Measurements from ENCODE around the gene FOXRED2. TPM values are rescaled to one million over a fixed set of nuclear protein-coding genes. Genes with fewer than 3 reads are reported as not detected.

The FOXRED2 gene
- polyA plus RNA-seq, 1 of the 3 experiments (the other 2 are of a cell fraction) = 7.9 TPM

DNA sequence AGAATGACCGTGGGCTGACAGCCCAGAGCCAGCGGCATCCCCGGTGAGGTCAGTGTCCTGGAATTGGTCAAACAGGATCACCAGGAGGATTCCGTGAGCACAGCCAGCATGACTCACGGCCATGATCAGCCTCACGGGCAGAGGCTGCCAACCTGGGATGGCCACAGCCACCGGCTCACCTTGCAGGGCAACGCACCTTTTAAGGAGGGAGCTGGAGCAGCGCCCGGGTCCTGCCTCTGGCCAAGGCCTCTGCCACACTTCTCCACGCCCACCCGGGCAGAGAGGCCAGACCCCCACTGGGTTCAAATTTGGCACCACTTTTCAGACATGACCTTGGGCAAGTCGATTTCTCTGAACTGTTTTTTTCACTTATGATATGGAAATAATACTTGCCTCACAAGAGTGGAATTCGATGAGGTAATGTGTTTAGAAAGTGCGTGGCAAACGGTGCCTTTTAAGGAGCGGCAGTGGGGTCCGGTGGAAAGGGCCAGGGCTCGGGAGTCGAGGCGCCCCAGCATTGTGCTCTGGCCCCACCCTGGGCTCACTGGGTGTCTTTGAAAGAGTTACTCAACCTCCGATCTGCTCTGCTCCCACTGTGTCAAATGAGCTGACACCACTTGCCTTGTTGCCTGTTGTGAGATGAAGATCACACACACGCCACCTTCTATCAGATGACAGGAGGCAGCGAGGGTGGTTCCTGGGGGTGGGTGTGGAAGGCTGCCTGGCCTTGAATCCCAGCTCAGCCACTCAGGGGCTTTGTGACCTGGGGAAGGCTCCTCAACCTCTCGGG lies 41.4 kb downstream of the FOXRED2 start (continued):
- TF ChIP-seq TEAD4 (IDR thresholded peaks at IDR 0.05; ENCODE audit: borderline replicate concordance, insufficient read depth) (peak; percentile 89), FOSL2 (IDR thresholded peaks at IDR 0.05; ENCODE audit: borderline replicate concordance, low read depth) (peak; percentile 91), EP300 (IDR thresholded peaks at IDR 0.05; ENCODE audit: borderline replicate concordance in 1 of 2, low read depth in 1 of 2, low read length in 1 of 2) (peak in 1 of 2 experiments; percentile 74; a peak in 1 of 4 replicates), GABPA (IDR thresholded peaks at IDR 0.05; ENCODE audit: low read depth) (no peak), IRF3 (IDR thresholded peaks at IDR 0.05; ENCODE audit: low read depth, low read length) (no peak), ZBTB33 (IDR thresholded peaks at IDR 0.05; ENCODE audit: borderline replicate concordance, low read depth) (peak; percentile 63; the same call in 1 of the 2 replicates), NFIC (IDR thresholded peaks at IDR 0.05; ENCODE audit: borderline replicate concordance) (peak; percentile 89)

DNA sequence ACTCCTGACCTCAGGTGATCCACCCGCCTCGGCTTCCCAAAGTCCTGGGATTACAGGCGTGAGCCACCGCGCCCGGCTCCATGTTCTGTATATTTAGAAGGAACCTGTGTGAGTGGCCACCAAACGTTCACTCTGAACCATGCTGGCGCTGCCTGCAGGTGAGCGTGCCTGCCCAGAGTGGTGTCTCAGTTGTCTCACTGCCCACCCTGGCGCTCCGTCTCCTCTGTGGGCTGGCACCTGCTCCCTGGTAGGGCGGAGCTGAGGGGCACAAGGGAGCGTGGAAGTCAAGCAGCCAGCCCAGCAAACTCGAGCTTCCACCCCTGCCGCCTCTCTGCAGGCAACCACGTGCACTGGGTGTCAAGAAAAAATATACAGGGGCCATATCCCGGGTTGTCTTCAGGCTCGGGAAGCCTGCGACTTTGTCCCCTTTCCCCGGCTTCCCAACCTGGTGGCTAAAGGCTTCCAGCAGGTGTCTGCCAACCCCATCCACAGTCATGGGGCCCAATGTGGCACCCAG lies 42.1 kb downstream of the FOXRED2 start:
- Histone ChIP-seq H3K36me3 (replicated peaks in 1 of 2; ENCODE audit: control insufficient read depth in 1 of 2, insufficient read depth in 2 of 2, low read length in 1 of 2) (no peaks in the 10 kb centered on the region), H3K27me3 (ENCODE audit: insufficient read depth) (no peaks in the 10 kb centered on the region), H4K20me1 (ENCODE audit: insufficient read depth) (no peaks in the 10 kb centered on the region), H3K27ac (ENCODE audit: low read depth in 2 of 2, low read length in 1 of 2) (peak overlapping the region in 1 of 2 experiments; percentile 100; a peak in 2 of 4 replicates), H3F3A (replicated peaks; ENCODE audit: insufficient read depth) (peaks cover 44% of the 10 kb centered on the region), H3K9me3 (no peaks in the 10 kb centered on the region), H3K9me2 (no peaks in the 10 kb centered on the region), H3K4me2 (peak overlapping the region; percentile 67), H3K79me2 (ENCODE audit: insufficient read depth) (peaks cover 21% of the 10 kb centered on the region), H3K4me1 (ENCODE audit: control insufficient read depth in 1 of 2, insufficient read depth in 2 of 2, low read depth in 1 of 2, low read length in 1 of 2) (peaks cover 3 to 62% of the 10 kb centered on the region in 2 experiments; a peak in 3 of 4 replicates), H3K9ac (no peak overlapping the region), H3K4me3 (ENCODE audit: low read depth in 2 of 2, low read length in 1 of 2) (no peak overlapping the region), H2AFZ (ENCODE audit: low read depth) (no peak overlapping the region)
- ChIA-PET CTCF (interaction anchor here (16.8 kb wide), 1 partner anchor 167 kb away, joined by 329 read pairs; no protein-coding TSS in a partner anchor), POLR2A (no interaction called here)
- no peak for TF ChIP-seq RFX5 (IDR thresholded peaks at IDR 0.05; ENCODE audit: low read length)
- TF ChIP-seq FOXM1 (IDR thresholded peaks at IDR 0.05; ENCODE audit: low read depth) = no peak
- TF ChIP-seq CTCF (IDR thresholded peaks at IDR 0.05) = no peak
- TF ChIP-seq, protein P1, sequence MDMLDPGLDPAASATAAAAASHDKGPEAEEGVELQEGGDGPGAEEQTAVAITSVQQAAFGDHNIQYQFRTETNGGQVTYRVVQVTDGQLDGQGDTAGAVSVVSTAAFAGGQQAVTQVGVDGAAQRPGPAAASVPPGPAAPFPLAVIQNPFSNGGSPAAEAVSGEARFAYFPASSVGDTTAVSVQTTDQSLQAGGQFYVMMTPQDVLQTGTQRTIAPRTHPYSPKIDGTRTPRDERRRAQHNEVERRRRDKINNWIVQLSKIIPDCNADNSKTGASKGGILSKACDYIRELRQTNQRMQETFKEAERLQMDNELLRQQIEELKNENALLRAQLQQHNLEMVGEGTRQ (IDR thresholded peaks at IDR 0.05; ENCODE audit: borderline replicate concordance, low read depth, low read length) = no peak
- no peak for TF ChIP-seq IRF3 (IDR thresholded peaks at IDR 0.05; ENCODE audit: low read depth, low read length)
- WGBS (ENCODE audit: low lambda C conversion rate) = 85% methylated on average over 15 of the region's 20 CpGs
- no peak for DNase-seq

Measured in SK-N-SH (cell line).